IPS-18c (cell line): ENCODE data around the gene TOR4A.

ENCODE experiments used
- H3K4me3 ChIP-seq: 2 replicates; pipeline ENCODE4 v1.7.0; 2013; ENCODE audit warnings: low read depth, mild to moderate bottlenecking, low read length, moderate library complexity; ENCODE audit not compliant: insufficient read depth
- H3K9me3 ChIP-seq: one replicate; pipeline ENCODE4 v1.6.1; 2013; ENCODE audit warnings: mild to moderate bottlenecking, low read length, moderate library complexity; ENCODE audit not compliant: control insufficient read depth, insufficient read depth

Gene TOR4A

DNA sequence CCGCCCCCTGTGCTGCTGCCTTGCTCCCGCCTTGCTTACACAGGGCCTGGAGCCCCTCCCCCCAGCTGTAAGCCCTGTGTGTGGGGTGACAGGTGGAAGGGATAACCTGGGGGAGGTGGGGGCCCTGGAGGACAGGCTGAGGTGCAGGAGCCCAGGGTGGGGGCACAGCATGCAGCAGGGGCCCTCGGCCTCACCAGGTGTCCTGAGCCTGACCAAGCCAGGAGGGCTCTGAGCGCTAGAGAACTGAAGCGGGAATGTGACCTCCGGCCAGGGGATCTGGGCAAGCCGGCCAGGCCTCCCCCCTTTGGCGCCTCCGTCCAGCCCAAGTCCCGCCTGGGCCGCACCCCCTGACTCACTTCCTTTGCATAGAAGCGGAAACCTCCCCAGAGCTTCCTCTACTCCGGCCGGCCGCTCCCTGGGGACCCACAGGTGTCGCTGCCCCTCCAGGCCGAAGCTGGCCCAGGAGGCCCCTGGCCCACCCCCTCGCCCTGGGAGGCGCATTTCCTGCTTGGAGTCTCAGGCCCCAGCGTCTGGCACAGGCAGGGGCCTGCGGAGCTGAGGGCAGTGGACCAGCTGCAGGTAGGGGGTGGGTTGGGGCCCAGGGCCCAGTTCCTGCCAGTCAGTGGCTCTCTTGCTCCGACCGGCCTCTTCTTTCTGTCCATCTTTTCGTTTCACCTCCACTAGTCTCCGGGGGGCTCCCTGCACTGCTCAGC is at the start of gene TOR4A:
Gene TOR4A, plus strand, starts transcription at position 398 of the 713 bp plus-strand sequence. CDS start 964 bp downstream, outside the sequence.
- Histone ChIP-seq H3K4me3 (peak within 1 kb of the TSS; percentile 38), H3K9me3 (no peaks in the 10 kb centered on the region)

DNA sequence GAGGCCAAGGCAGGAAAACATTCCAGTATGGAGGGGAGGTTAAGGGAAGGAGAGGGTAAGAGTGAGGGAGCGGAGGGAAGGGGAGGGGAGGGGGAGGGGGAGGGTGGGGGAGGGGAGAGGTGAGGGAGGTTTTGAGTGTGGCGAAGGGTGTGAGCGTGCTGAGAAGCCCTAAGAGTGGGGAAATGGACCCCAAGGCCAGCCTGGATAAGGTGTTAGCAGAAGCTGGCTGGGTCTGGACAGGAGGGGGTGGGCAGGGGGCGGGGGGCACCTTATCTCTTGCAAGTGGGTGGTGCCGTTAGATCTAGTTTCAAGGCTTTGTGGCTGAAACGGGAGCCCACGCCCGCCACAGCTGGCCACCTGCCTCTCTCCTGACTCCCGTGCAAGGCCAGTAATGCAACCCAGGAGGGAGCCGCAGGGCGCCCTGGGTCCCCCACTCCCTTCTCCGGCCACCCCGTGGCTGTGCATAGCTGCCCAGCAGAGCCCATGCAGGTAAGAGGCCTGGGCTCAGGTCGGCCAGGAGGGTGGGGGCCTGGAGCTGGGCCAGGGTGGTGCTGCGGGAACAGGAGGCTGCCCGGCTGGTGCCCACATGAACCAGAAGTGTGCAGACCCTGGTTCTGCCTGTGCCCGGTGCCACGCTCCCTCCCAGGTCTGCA is 49.5 kb upstream of the TOR4A start:
- Histone ChIP-seq H3K9me3 (no peaks in the 10 kb centered on the region), H3K4me3 (no peak overlapping the region)

DNA sequence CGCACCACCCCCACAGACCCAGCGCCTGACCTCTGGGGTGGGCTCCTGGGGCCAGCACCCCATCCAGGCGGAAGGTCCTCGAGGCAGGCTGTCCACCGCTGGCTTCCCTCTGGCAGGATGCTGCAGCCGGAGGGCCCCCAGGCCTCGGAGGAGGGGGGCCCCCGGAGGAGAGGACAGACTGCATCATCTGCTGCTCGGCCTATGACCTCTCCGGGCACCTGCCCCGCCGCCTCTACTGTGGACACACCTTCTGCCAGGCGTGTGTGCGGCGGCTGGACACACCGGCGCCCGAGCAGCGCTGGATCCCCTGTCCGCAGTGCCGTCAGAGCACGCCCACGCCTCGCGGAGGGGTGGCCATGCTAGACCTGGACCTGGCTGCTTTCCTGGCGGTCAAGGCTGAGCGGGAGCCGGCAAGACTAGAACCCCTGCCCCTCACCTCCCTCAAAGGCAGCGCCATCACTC is 49.0 kb upstream of the TOR4A start:
- Histone ChIP-seq H3K9me3 (no peaks in the 10 kb centered on the region), H3K4me3 (no peak overlapping the region)

DNA sequence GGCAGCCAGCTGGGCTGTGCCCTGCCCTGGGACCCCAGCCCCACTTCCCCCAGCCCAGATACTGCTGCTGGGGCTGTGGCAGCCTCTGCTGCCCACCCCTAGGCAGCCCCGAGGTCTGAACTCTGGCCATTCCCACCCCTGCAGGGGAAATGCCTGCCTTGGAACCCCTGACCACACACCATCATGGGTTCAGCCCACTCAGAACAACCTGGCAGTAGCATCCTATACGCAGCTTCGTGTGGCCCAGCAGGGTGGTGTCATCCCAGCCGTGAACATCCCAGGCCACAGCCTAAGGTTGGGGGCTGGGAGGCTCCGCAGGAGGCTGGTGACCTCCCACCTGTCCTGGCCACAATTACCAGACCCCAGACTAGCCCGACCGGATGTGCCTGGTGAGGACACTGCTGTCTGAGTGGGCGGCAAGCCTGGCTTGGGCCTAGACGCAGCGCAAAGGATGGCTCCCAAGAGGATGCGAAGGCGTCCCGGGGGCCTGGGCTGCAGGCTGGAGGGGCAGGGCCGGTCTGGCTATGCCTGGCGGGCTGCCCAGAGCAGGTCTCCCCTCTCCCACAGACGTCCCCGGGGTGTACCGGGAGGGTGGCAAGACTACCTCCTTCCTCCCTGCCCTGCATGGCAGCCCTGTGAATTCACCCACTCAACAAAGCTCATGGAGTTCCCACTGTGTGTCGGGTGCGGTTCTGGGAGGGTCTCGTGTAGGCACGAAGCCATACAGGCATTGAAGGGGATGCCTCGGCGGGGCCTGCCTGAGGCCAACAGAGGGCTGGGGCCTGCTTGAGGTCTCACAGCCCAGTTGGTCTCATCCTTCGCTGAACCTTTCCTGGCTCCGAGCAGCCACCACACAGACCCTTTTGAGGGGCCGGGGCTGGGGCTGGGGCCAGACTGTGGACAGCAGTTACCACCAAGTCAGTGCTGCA is 48.3 kb upstream of the TOR4A start:
- Histone ChIP-seq H3K4me3 (no peak overlapping the region), H3K9me3 (no peaks in the 10 kb centered on the region)

DNA sequence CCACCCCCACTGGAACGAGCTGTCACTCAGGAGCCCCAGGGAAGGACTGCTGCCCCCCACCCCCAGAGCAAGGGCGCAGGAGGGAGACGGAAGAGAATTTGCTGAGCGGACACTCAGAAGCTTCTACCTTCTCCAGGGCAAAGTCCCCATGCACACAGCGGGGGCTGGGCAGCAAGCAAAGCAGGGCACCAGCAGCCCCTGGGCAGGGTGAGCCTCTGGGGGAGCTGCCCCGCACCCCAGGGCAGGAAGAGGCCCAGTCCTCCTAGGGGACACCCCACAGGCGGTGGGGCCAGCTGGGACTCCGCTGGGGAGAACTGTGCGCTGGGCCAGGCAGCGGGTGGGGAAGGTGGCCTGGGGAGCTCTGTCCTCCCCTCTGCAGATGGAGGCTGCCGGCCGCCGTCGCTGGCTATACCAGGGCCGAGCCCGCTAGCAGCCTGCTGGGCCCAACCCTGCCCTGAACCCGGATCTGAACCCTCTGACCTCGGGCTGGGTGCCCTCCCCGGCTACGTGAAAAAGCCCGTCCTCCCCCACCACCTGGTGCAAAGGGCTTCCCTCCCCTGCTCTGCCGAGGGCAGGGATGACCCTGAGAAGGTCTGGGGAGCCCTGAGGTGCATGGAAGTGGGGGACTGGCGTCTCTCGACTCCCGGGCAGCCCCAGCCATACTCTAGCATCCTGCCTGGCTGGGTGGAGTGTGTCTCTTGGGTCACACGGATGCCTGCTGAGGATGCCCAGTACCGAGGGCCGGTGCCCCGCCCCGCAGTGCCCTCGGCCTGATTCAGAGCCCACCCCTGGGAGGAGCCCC is 47.4 kb upstream of the TOR4A start:
- Histone ChIP-seq H3K4me3 (no peak overlapping the region), H3K9me3 (no peaks in the 10 kb centered on the region)

DNA sequence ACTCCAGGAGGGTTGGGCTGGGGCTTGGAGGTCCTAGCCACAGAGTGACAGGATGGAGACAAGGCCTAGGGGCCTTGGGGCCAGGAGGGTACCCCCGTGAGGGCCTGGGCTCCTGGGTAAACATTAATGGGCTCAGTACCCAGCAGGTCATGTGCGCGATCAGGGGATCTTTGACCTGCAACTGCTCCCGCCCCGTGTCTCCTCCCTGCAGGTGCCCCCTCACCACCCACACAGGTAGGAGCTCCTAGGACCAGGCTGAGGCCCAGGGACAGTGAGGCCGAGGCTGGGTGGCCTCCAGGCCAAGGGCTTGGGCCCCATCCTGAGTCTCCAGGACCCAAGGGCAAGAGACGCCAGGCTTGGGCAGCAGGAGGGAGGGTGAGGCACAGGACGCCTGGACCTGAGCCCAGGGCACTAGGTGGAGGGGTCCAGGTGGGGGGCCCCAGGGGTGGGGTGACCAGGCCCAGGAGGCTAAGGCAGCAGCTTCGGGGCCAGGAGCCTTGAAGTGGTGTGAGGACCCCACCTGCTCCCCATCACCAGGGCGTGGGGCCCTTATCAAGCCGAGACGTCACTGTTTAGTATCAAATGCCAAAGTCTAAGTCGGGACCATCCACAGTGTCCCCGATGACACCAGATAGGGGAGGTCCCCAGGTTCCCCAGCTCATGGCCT is 46.7 kb upstream of the TOR4A start, which contains the start of gene SLC34A3:
Gene SLC34A3, plus strand, starts transcription at position 197 of the 667 bp plus-strand sequence. CDS start 802 bp downstream, outside the sequence.
- no peaks in the 10 kb centered on the region for H3K9me3 ChIP-seq

DNA sequence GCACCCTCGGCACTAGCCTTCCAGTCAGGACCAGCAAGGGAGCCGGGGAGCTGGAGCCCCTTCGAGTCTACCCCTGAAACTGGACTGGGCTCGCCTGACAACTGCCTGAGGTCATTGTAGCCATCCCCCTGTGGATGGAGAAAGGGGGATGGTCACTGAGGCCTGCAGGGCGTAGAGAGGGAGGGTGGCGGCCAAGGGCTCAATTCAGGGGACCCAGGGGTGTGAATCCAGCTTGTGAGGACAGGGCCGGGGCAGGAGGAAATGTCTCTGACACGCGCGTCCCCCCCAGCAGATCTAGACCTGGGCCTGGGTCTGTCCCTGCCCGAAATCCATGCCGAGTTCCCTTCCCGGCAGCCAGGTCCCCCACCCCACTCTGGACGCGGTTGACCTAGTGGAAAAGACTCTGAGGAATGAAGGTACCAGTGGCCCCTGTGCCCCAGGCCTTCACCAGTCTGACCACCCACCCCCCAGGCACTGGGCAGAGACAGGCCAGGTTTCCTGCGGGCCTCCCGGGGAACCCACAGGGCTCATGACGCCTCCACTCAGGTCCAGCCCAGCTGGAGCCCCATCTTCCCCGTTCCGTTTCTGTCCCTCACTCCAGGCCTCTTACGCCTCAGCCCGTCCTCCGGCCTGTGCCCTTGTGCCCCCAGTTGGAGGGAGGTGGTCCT is 46.0 kb upstream of the TOR4A start:
- no peaks in the 10 kb centered on the region for H3K9me3 ChIP-seq
- H3K4me3 ChIP-seq, result no peak overlapping the region

More for the DNA sequence above, 46.7 kb upstream of the TOR4A start, which contains the start of gene SLC34A3:
- H3K4me3 ChIP-seq, result no peak within 1 kb of the TSS

DNA sequence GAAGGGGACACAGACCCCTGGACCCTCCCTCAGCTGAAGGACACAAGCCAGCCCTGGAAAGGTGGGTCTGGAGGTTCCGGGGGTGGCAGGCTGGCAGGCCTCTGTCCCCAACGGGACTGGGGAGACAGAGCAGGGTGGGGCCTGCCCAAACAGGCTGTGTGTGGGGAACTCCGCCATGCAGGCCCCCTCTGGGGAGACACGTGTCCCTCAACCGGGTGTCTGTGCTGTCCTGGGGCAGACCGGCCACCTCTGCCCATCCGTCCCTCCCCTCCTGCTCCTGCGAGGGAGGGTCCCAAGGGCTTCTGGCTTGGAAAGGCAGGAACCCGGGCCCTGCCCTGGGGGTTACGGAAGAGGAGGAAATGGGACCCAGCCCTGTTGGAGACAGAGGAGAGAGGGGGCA is 45.4 kb upstream of the TOR4A start:
- H3K4me3 ChIP-seq, result no peak overlapping the region
- H3K9me3 ChIP-seq, result no peaks in the 10 kb centered on the region

DNA sequence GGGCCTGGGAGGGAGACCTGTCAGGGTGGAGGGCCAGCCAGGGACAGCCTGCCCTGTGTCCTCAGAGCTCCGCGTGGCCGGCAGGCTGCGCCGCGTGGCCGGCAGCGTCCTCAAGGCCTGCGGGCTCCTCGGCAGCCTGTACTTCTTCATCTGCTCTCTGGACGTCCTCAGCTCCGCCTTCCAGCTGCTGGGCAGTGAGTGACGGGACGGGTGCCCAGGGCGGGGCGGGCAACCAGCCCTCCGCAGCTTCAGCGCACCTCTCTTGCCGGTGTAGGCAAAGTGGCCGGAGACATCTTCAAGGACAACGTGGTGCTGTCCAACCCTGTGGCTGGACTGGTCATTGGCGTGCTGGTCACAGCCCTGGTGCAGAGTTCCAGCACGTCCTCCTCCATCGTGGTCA is 45.0 kb upstream of the TOR4A start:
- no peaks in the 10 kb centered on the region for H3K9me3 ChIP-seq
- no peak overlapping the region for H3K4me3 ChIP-seq

DNA sequence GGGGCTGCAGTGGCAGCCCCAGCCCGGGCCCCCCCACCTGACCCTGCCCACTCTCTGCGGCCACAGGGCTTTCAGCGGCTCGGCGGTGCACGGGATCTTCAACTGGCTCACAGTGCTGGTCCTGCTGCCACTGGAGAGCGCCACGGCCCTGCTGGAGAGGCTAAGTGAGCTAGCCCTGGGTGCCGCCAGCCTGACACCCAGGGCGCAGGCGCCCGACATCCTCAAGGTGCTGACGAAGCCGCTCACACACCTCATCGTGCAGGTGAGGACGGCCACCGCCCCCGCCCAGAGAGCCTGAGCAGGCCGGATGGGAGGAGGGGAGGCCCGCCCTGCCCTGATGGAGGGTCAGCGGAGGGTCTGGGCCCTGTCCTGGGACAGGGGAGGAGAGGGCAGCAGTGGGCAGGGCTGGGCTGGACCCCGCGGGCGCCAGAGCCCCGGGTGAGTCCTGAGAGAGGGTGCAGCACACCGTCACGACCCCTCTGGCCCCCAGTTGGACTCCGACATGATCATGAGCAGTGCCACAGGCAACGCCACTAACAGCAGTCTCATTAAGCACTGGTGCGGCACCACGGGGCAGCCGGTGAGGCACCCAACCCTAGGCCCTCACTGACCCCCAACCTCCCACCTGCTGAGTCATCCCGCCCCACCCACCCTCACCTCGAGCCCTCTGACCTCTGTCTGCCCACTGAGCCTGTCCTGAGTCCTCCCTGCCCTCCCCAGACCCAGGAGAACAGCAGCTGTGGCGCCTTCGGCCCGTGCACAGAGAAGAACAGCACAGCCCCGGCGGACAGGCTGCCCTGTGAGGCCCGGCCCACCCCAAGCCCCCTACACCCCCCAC is 44.2 kb upstream of the TOR4A start:
- no peaks in the 10 kb centered on the region for H3K9me3 ChIP-seq
- no peak overlapping the region for H3K4me3 ChIP-seq

DNA sequence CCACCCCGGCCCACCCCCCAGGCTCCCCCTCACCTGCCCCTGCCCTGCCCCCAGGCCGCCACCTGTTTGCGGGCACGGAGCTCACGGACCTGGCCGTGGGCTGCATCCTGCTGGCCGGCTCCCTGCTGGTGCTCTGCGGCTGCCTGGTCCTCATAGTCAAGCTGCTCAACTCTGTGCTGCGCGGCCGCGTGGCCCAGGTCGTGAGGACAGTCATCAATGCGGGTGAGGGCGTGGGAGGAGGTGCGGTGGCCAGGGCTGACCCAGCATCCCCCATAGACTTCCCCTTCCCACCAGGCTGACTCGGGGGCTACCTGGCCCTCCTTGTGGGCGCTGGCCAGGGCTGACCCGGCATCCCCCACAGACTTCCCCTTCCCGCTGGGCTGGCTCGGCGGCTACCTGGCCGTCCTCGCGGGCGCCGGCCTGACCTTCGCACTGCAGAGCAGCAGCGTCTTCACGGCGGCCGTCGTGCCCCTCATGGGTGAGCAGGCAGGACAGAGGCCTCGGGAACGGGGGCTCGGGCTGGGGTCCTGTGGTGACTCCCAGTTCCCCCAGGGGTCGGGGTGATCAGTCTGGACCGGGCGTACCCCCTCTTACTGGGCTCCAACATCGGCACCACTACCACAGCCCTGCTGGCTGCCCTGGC is 43.4 kb upstream of the TOR4A start:
- no peak overlapping the region; the same call in 1 of the 2 replicates for H3K4me3 ChIP-seq
- H3K9me3 ChIP-seq, result no peaks in the 10 kb centered on the region

DNA sequence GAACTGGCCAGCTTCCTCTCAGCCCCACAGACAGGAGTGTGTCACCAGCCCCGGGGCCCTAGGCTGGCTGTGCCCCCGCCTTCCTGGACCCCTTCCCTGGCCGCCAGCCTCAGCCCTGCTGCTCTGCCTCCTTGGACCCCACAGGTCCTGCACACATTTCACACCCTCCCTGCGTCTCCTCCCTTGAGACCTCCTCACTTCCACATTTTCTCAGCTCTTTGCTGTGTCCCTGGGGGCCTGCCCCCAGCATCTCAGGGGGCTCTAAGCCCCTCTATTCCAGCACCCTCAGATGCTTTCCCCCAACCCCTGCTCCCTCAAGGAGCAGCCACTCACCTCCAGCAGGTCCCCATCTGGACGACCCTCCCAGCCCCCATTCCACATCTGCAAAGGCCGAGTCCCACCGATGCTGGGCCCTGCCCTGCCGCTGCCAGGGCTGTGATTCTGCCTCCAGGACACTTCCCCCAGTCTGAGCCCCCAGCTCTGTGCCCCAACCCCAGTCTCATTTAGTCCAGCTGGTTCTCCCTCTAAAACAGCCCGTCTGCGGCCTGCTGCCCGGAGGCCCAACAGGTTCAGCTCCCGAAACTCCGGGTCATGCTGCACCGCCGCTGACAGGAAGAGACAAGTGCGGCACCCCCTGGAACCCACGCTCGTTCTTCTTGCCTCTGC is 42.6 kb upstream of the TOR4A start:
- Histone ChIP-seq H3K4me3 (no peak overlapping the region; the same call in 1 of the 2 replicates), H3K9me3 (no peaks in the 10 kb centered on the region)

DNA sequence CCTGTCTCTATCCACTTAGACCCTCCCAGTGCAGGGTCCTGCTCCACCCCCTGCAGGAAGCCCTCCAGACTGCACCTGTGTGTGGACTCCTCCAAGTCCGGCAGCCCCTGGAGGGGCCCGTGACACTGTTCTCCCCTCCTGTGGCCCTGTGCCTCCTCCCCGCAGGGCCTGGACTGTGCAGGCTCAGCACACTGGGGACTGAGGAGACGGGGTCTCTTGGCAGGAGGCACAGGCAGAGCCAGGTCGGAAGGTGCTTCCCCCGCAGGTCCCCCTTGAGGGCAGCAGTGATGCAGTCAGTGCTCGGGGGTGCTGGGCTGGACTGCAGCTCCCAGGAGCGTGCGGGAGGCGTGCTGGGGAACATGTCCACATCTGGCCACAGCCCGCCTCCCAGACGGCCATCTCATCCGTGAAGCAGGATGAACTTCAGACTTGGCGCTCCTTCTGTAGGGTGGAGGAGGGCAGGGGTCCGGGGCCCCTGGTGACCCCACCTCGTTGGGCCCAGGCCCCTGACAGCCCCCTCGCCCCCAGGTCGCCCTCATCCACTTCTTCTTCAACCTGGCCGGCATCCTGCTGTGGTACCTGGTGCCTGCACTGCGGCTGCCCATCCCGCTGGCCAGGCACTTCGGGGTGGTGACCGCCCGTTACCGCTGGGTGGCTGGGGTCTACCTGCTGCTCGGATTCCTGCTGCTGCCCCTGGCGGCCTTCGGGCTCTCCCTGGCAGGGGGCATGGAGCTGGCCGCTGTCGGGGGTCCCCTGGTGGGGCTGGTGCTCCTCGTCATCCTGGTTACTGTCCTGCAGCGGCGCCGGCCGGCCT is 41.9 kb upstream of the TOR4A start:
- H3K9me3 ChIP-seq, result no peaks in the 10 kb centered on the region
- no peak overlapping the region for H3K4me3 ChIP-seq
